PC-3 (cell line): ENCODE data around the gene FAM149A.

Experiments used
- EZH2 ChIP-seq: fragments of 300-600 bp; sonication (generic); IDR thresholded peaks from one replicate; pipeline ENCODE4 v1.6.1; 2017; ENCODE audit warnings: antibody characterized with exemption, mild to moderate bottlenecking, low read length; ENCODE audit not compliant: unreplicated experiment
- EZH2phosphoT487 ChIP-seq: fragments of 300-600 bp; sonication (generic); IDR thresholded peaks from 2 replicates; pipeline ENCODE4 v1.6.1; 2018; ENCODE audit warnings: mild to moderate bottlenecking, antibody characterized with exemption, low read length, borderline replicate concordance
- TF ChIP-seq, protein P1 (sequence below): fragments of 300-600 bp; sonication (generic); conservative IDR thresholded peaks from 2 replicates; pipeline ENCODE4 v1.5.1; 2017; ENCODE audit warnings: antibody characterized with exemption, low read depth, mild to moderate bottlenecking, low read length

DNA sequence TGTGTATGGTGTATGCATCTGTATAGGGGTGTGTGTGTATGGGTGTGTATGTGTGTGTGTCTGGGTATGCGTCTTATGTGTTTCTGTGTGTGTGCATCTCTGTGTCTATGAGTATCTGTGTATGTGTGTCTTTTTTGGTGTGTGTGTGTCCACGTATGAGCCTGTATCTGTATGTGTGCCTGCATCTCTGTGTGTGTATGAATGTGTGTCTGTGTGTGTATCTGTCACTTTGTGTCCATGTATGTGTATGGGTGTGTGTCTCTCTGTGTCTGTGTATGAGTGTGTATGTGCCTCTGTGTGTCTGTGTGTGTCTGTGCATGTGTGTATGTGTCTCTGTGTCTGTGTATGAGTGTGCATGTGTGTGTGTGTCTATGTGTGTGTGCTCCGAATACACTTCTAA is 24.3 kb downstream of the FAM149A start:
- TF ChIP-seq EZH2 (no peak), EZH2phosphoT487 (no peak)
- TF ChIP-seq, protein P1, sequence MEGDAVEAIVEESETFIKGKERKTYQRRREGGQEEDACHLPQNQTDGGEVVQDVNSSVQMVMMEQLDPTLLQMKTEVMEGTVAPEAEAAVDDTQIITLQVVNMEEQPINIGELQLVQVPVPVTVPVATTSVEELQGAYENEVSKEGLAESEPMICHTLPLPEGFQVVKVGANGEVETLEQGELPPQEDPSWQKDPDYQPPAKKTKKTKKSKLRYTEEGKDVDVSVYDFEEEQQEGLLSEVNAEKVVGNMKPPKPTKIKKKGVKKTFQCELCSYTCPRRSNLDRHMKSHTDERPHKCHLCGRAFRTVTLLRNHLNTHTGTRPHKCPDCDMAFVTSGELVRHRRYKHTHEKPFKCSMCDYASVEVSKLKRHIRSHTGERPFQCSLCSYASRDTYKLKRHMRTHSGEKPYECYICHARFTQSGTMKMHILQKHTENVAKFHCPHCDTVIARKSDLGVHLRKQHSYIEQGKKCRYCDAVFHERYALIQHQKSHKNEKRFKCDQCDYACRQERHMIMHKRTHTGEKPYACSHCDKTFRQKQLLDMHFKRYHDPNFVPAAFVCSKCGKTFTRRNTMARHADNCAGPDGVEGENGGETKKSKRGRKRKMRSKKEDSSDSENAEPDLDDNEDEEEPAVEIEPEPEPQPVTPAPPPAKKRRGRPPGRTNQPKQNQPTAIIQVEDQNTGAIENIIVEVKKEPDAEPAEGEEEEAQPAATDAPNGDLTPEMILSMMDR = no peak
